Tibial nerve (tissue), 4 donors: Measurements from ENCODE around the gene NCF2.

ENCODE experiments used
- EP300 ChIP-seq, 2 donors: sonication (generic); formaldehyde crosslinking; IDR thresholded peaks; one replicate each; pipeline ENCODE4 v1.6.1; 2017; ENCODE audit warnings: antibody characterized with exemption in 2 of 2, mild to moderate bottlenecking in 1 of 2
- POLR2A ChIP-seq, 2 donors: fragments of 450-650 bp; IDR thresholded peaks; one replicate each; pipeline ENCODE4 v1.6.1; 2017; ENCODE audit warnings: antibody characterized with exemption in 2 of 2, mild to moderate bottlenecking in 2 of 2, moderate library complexity in 2 of 2
- TF ChIP-seq, protein P1 (sequence below), 5 experiments: fragments of 200-600 bp in 3 of 5; fragments of 450-650 bp in 2 of 5; sonication (generic) in 3 of 5; IDR thresholded peaks; one replicate each; pipeline ENCODE4 v1.5.1; 2016 to 2019; ENCODE audit warnings: antibody characterized with exemption in 5 of 5, mild to moderate bottlenecking in 3 of 5, moderate library complexity in 2 of 5

DNA sequence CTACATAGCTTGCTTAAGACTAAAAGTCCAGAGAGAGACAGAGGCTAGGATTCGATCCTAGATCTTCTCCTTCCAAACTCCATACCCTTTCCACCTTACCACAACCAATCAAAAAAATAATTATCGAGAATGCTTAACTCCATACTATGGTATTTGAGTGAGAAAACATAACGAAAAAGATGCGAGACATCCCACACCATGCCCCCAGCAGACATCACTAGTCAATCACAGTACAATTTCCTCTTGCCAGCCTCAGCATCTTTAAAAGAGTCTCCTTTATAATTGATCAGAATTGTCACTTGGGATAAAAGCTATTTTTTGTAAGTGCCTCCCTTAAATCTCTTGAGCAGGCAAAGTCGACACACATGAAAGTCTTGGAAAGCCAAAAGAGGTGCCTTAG is 875 bp downstream of the NCF2 start:
- TF ChIP-seq, protein P1, sequence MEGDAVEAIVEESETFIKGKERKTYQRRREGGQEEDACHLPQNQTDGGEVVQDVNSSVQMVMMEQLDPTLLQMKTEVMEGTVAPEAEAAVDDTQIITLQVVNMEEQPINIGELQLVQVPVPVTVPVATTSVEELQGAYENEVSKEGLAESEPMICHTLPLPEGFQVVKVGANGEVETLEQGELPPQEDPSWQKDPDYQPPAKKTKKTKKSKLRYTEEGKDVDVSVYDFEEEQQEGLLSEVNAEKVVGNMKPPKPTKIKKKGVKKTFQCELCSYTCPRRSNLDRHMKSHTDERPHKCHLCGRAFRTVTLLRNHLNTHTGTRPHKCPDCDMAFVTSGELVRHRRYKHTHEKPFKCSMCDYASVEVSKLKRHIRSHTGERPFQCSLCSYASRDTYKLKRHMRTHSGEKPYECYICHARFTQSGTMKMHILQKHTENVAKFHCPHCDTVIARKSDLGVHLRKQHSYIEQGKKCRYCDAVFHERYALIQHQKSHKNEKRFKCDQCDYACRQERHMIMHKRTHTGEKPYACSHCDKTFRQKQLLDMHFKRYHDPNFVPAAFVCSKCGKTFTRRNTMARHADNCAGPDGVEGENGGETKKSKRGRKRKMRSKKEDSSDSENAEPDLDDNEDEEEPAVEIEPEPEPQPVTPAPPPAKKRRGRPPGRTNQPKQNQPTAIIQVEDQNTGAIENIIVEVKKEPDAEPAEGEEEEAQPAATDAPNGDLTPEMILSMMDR (IDR thresholded peaks at IDR 0.05): no peak
- TF ChIP-seq POLR2A (IDR thresholded peaks at IDR 0.05) (no peak), EP300 (IDR thresholded peaks at IDR 0.05) (no peak)
